Epithelial cell of esophagus (primary cell): ENCODE data around the gene MPHOSPH8.

Experiments used
- DNase-seq: peaks from one replicate; pipeline ENCODE4 v3.0.0; 2010; ENCODE audit warnings: low read depth
- H3K4me3 ChIP-seq: 2 replicates; pipeline ENCODE4 v1.5.1; 2011; ENCODE audit warnings: mild to moderate bottlenecking, low read length, control low read depth
- TF ChIP-seq, protein P1 (sequence below): IDR thresholded peaks from 2 replicates; pipeline ENCODE4 v1.5.1; 2011; ENCODE audit warnings: low read depth, mild to moderate bottlenecking, low read length, control low read depth, inconsistent platforms; ENCODE audit not compliant: insufficient read depth; ENCODE audit errors: missing control alignments

The MPHOSPH8 gene

DNA sequence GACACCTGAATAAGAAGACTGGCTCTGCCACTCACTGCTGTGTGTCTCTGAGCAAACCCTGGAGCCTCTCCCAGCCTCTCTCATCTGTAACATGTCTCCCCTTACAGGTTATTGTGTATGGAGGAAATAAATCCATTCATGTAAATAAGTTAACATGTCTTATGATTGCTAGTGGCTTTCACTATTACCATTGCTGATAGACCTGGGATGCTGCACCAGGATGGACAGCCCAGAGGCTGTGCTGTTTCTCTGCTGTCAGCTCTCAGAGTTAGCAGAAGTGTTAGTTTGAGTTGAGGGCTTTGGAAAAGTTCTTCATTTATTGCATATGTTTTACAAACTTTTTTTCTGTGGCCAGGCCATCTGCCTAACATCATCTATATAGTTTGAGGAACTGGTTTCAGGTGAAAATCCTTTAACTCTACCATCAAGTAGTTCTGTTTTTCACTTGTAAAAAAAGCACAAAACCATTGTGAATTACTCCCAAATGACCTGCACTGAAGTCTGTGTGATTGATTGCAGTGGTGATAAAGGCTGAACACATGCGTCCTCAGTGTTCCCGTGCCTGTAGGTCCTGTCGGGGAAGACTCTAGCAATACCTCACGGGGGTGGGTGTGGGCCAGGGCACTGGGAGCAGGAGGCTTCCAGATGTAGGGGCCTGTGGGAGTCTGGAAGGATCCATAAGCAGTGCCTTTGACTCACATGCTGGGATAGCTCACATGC lies 24.6 kb downstream of the MPHOSPH8 start:
- no peak overlapping the region for H3K4me3 ChIP-seq
- DNase-seq = no peak

DNA sequence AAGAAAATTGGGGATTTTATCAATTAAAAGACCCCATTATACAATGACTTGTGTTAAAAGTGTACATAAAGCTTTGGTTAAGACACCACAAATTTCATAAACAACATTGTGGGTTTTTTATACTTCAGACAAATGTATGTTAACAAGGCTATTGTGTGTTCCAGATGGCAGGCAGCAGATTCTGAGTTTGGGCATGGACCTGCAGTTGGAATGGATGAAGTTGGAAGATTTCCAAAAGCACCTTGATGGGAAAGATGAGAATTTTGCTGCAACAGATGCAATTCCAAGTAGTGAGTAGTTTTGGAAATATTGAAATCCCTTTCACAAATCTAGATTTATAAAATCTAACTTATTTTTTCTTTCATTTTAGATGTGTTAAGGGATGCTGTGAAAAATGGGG lies 25.4 kb downstream of the MPHOSPH8 start:
- no peak for DNase-seq
- H3K4me3 ChIP-seq = no peak overlapping the region
- TF ChIP-seq, protein P1, sequence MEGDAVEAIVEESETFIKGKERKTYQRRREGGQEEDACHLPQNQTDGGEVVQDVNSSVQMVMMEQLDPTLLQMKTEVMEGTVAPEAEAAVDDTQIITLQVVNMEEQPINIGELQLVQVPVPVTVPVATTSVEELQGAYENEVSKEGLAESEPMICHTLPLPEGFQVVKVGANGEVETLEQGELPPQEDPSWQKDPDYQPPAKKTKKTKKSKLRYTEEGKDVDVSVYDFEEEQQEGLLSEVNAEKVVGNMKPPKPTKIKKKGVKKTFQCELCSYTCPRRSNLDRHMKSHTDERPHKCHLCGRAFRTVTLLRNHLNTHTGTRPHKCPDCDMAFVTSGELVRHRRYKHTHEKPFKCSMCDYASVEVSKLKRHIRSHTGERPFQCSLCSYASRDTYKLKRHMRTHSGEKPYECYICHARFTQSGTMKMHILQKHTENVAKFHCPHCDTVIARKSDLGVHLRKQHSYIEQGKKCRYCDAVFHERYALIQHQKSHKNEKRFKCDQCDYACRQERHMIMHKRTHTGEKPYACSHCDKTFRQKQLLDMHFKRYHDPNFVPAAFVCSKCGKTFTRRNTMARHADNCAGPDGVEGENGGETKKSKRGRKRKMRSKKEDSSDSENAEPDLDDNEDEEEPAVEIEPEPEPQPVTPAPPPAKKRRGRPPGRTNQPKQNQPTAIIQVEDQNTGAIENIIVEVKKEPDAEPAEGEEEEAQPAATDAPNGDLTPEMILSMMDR = no peak

More for the DNA sequence above, 24.6 kb downstream of the MPHOSPH8 start:
- TF ChIP-seq, protein P1 = no peak

DNA sequence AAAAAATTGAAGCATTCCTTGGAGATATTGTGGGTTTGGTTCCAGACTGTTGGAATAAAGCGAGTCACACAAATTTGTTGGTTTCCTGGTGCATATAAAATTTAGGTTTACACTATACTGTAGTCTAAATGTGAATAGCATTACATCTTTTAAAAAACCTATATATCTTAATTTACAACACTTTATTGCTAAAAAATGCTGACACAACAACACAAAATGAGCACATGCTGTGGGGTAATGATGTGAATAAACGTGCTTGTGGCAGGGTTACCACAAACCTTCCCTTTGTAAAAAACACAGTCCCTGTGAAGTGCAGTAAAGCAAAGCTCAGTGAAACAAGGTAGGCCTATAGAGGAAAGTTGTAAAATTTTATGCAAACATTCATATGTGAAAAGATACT lies 27.7 kb downstream of the MPHOSPH8 start:
- TF ChIP-seq, protein P1 = no peak
- no peak for DNase-seq
- H3K4me3 ChIP-seq = no peak overlapping the region

- DNase-seq = no peak
Measured at GRCh38 chr13:19661561-19661960, 28.1 kb downstream of the MPHOSPH8 start.

GRCh38 chr13:19663416-19663979 lies 30.0 kb downstream of the MPHOSPH8 start:
- no peak for DNase-seq
- TF ChIP-seq, protein P1 = no peak

More at GRCh38 chr13:19661561-19661960, 28.1 kb downstream of the MPHOSPH8 start:
- TF ChIP-seq, protein P1 = no peak
- H3K4me3 ChIP-seq = no peak overlapping the region

GRCh38 chr13:19664481-19665230 lies 31.2 kb downstream of the MPHOSPH8 start:
- no peak for DNase-seq
- H3K4me3 ChIP-seq = no peak overlapping the region
- TF ChIP-seq, protein P1 = no peak

More at GRCh38 chr13:19663416-19663979, 30.0 kb downstream of the MPHOSPH8 start:
- no peak overlapping the region for H3K4me3 ChIP-seq
